ENCODE results near the gene NHP2.

The NHP2 gene

GRCh38 chr5:178115136-178115813 lies 38.4 kb downstream of the NHP2 start:
- DNase-seq (ENCODE audit: low read depth in 2 of 2, low spot score in 1 of 2) = no peak

GRCh38 chr5:178114325-178115135 lies 39.2 kb downstream of the NHP2 start:
- DNase-seq (ENCODE audit: low read depth in 2 of 2, low spot score in 1 of 2) = no peak

- no peak for DNase-seq (ENCODE audit: low read depth in 2 of 2, low spot score in 1 of 2)
Measured at GRCh38 chr5:178113841-178114324, 39.8 kb downstream of the NHP2 start.

- DNase-seq (ENCODE audit: low read depth in 2 of 2, low spot score in 1 of 2) = peak; percentile 64 to 74
Measured at GRCh38 chr5:178113141-178113787, 40.4 kb downstream of the NHP2 start, which contains the start of gene N4BP3. N4BP3 (plus strand) TSS chr5:178113532; CDS start chr5:178119584, 6,052 bp downstream.

- DNase-seq (ENCODE audit: low read depth in 2 of 2, low spot score in 1 of 2) = no peak
Measured at GRCh38 chr5:178112545-178112944, 41.1 kb downstream of the NHP2 start.

GRCh38 chr5:178111925-178112324 lies 41.8 kb downstream of the NHP2 start:
- DNase-seq (ENCODE audit: low read depth in 2 of 2, low spot score in 1 of 2) = no peak

- DNase-seq (ENCODE audit: low read depth in 2 of 2, low spot score in 1 of 2) = no peak
Measured at GRCh38 chr5:178110511-178110910, 43.2 kb downstream of the NHP2 start.

- DNase-seq (ENCODE audit: low read depth in 2 of 2, low spot score in 1 of 2) = no peak
Measured at GRCh38 chr5:178108966-178109365, 44.7 kb downstream of the NHP2 start.

GRCh38 chr5:178108446-178108845 lies 45.2 kb downstream of the NHP2 start:
- DNase-seq (ENCODE audit: low read depth in 2 of 2, low spot score in 1 of 2) = no peak

GRCh38 chr5:178107756-178108310 lies 45.9 kb downstream of the NHP2 start:
- DNase-seq (ENCODE audit: low read depth in 2 of 2, low spot score in 1 of 2) = no peak

- no peak for DNase-seq (ENCODE audit: low read depth in 2 of 2, low spot score in 1 of 2)
Measured at GRCh38 chr5:178106556-178107239, 47.0 kb downstream of the NHP2 start.

GRCh38 chr5:178106086-178106485 lies 47.6 kb downstream of the NHP2 start:
- no peak for DNase-seq (ENCODE audit: low read depth in 2 of 2, low spot score in 1 of 2)

- DNase-seq (ENCODE audit: low read depth in 2 of 2, low spot score in 1 of 2) = no peak
Measured at GRCh38 chr5:178104492-178104891, 49.2 kb downstream of the NHP2 start.

- no peak for DNase-seq (ENCODE audit: low read depth in 2 of 2, low spot score in 1 of 2)
Measured at GRCh38 chr5:178103612-178104011, 50.1 kb downstream of the NHP2 start.

All from stimulated activated CD8-positive, alpha-beta memory T cell treated with anti-CD3 and anti-CD28 coated beads, Interleukin-4, amount 100 ng/mL, for 4 hours (primary cell).